ENCODE results near the gene DUOX1.
"Not testable (repeated sequence)": the region's sequence is repeated elsewhere in the genome, so short reads cannot be mapped to it uniquely, and the experiment has no call there.

The DUOX1 gene

GRCh38 chr15:45121706-45122417 is 7.9 kb upstream of the DUOX1 start:
- DNase-seq (ENCODE audit: low read depth, low spot score): no peak

GRCh38 chr15:45122719-45123118 is 7.1 kb upstream of the DUOX1 start:
- DNase-seq (ENCODE audit: low read depth, low spot score): no peak

DNA sequence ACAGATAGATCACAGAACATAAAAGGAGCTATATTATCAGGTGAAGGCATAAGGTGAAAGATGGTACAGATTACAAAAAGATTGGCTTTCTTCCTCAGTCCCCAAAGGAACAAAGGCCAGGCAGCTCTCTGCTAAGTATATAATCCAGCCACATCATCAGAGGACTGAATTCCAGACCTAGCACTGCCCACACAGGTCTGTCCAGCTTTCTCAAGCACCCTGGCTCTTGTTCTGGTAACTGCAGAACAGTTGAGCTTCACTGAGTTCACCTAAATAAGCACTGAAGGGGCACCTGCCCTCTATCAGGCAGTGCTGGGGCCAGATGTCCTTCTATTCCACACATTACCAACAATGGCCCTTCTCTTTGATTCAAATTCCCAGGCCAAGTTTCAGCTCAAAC is 6.4 kb upstream of the DUOX1 start:
- no peak for DNase-seq (ENCODE audit: low read depth, low spot score)

DNA sequence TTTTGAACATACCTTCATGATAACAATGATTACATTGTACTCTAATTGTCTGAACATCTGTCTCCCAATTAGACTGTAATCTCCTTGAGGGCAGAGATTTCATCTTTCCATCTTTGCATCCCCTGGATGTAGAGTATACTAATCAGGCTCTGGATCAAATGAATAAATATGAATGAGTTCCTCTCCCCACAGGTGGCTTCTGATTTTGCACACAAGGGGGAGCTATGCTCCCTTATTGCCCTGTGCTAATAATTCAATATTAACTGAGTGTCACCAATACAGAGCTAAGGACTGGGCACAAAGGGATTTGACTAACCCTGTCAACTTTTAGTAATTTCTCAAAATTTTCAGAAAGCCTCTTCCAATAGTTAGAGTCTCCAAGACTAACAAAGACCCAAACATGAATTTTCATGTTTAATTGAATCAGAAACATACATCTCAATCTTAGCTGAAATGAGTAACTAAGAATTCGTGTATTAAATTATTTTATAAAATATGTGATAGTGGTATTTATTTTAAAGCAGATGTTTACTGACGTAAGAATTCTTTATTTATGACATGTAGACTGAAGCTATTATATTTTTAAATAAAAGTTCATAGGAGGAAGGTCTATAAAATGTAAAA is 3.1 kb upstream of the DUOX1 start:
- no peak for DNase-seq (ENCODE audit: low read depth, low spot score)

- DNase-seq (ENCODE audit: low read depth, low spot score): no peak
Observed at GRCh38 chr15:45128971-45129639, 689 bp upstream of the DUOX1 start.

DNA sequence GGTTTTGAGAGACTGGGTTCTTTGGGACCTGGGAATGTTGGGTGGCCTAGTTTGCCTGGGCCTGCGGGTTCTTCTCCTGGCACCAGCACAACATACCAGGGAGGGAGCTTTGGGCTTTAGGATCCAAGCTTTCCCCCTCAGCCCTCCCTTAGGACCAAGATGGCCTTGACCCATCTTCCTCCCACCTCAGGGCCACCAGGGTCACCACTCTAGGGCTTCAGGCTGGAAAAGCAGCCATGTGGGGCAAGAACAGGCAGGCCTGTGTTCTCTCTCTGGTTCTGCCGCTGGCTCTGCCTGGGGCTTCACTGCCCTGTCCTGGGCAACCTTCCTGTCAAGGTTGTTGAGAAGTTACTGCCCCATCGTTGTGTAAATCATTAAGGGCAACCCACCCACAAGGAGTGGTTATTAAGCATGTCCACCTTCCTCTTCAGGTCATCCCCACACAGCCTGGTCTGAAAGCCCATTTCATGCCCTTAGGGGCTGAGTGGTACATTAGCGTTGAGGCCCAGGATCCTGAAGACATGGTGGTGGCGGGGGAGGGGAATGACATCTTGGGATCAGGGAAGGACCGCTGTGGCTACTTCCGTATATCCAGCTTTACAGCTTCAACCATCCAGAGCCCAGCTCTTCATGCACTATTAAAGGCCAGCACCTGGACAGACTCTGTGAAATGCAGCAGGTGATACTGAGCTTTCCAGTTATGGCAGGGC is 652 bp downstream of the DUOX1 start:
- no peak for DNase-seq (ENCODE audit: low read depth, low spot score)

DNA sequence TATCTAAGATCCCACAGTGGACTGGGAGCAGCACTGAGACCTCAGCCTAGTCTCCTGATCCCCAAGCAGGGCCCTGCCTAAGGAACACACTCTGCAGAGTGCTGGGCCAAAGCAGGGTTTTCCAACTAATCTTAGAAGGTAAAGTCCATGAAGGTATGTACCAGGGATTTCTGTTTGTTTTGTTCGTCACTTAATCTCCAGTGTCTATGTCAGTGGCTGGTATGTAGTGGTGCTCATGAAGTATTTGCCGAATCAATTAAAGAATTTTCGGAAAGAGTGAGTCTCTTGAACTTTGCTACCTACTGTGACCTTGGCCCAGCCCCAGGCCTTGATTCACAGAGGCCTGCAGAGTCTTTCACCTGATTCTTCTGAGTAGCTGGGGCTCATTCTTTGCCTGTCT is 1.7 kb downstream of the DUOX1 start:
- DNase-seq (ENCODE audit: low read depth, low spot score): no peak

- no peak for DNase-seq (ENCODE audit: low read depth, low spot score)
Observed at GRCh38 chr15:45132844-45133560, 3.2 kb downstream of the DUOX1 start.

DNA sequence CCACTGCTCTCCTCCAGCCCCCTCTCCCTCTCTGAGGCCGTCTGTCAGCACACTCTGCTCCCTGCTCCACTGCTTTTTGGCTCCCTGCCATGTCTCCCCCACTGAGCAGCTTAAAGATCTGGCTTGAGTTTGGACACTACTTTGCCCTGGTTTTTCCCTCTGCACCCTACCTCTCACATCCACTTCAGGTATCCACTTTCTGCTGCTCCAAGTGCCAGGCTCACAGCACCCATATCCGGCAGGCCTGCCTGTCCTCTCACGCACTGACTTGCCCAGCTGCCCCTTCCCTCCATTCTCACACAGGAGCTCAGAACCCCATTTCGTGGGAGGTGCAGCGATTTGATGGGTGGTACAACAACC is 3.7 kb downstream of the DUOX1 start:
- no peak for DNase-seq (ENCODE audit: low read depth, low spot score)

- no peak for DNase-seq (ENCODE audit: low read depth, low spot score)
Observed at GRCh38 chr15:45134046-45134445, 4.3 kb downstream of the DUOX1 start.

GRCh38 chr15:45134682-45135604 is 5.1 kb downstream of the DUOX1 start:
- no peak for DNase-seq (ENCODE audit: low read depth, low spot score)

DNA sequence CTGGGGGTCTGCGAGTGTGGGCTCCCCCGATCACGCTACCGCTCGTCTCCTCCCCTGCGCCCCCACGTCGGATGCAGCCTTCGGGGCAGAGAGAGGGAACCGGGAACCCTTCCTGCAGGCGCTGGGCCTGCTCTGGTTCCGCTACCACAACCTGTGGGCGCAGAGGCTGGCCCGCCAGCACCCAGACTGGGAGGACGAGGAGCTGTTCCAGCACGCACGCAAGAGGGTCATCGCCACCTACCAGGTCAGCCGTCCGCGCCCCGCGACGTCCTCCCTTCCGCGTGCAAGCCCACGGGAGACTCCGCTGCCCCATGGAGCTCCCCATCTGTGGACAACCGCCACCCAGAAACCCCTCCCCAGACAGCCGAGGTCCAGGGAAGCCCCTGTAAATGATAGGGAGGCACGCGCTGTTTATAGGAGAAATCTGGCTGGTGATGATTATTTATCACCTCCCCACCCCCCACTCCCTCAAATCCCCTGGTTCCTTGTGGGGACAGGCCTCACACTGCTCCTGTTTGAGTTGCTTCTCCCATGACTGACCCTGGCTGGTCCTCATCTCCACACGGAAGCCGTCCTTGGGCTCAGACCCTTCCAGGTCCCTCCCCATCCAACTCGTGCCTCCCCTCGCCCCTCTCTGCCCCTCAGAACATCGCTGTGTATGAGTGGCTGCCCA is 6.0 kb downstream of the DUOX1 start:
- DNase-seq (ENCODE audit: low read depth, low spot score): not testable (repeated sequence)

GRCh38 chr15:45136378-45136764 is 6.6 kb downstream of the DUOX1 start:
- no peak for DNase-seq (ENCODE audit: low read depth, low spot score)

- no peak for DNase-seq (ENCODE audit: low read depth, low spot score)
Observed at GRCh38 chr15:45137703-45138102, 7.9 kb downstream of the DUOX1 start.

DNA sequence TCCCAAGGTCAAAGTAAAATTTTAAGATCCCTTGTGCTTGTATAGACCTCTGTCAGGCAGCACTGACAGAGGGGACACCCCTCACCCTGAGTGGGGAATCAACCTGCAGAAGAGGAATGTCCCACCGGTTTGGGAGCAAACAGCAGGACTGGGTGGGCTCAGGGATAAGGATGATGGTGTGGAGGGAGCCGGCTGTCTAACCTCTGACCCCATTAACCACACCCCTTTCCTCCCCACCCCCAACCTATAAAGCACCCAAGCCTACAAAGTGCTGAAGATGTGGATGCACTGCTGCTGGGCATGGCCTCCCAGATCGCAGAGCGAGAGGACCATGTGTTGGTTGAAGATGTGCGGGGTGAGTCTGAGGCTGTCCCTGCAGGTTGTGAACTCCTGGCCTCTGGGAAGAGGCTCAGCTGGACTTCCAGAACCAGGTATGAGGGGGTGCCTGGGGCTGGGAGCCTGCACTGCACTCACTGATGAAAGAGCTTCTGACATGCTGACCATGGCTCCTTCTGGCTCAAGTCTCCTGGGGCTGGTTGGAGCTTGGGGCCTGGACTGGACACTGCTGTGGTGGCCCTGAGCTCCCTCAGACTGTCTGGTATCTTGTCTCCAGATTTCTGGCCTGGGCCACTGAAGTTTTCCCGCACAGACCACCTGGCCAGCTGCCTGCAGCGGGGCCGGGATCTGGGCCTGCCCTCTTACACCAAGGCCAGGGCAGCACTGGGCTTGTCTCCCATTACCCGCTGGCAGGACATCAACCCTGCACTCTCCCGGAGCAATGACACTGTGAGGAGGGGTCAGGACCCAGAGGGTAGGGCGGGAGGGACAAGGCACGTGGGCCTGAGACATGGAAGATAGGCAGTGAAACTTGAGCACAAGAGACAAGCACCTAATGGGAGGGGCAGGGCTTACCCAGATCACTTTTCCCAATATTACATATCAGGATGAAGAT is 9.3 kb downstream of the DUOX1 start:
- no peak for DNase-seq (ENCODE audit: low read depth, low spot score)

- no peak for DNase-seq (ENCODE audit: low read depth, low spot score)
Observed at GRCh38 chr15:45139770-45140169, 10.0 kb downstream of the DUOX1 start.

DNA sequence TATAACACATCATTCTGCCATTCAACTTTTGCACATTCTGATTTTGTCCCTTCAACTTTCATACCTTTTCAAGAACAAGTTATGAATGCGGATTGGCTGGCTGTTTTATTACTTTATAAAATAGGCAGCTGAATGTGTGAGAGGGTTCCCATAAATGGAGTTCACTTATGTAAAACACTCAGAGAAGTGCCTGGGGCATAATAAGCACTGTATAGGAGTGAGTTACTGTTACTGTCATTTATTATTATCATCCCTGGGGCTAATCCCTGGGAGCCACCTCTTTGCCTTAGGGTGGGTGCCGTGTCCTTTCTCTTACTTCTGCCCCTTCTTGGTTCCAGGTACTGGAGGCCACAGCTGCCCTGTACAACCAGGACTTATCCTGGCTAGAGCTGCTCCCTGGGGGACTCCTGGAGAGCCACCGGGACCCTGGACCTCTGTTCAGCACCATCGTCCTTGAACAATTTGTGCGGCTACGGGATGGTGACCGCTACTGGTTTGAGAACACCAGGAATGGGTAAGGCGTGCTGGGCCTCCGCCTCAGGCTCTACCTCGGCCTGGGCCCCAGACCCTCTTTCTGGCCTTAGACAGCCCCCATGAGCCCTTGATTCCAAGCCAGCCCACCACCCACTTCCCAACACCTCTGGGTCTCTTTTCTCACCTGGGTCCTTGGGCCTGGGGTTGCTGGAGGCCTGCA is 10.9 kb downstream of the DUOX1 start:
- DNase-seq (ENCODE audit: low read depth, low spot score): no peak

- no peak for DNase-seq (ENCODE audit: low read depth, low spot score)
Observed at GRCh38 chr15:45141386-45141785, 11.6 kb downstream of the DUOX1 start.

Data from iPS DF 19.7 (cell line).